Measurements from ENCODE around the gene MACO1.
A peak's percentile ranks its signal among the peaks of the same experiment; 100 is the strongest.

MACO1 gene

GRCh38 chr1:25526753-25527152 lies 96.1 kb downstream of the MACO1 start:
- DNase-seq: no peak

DNA sequence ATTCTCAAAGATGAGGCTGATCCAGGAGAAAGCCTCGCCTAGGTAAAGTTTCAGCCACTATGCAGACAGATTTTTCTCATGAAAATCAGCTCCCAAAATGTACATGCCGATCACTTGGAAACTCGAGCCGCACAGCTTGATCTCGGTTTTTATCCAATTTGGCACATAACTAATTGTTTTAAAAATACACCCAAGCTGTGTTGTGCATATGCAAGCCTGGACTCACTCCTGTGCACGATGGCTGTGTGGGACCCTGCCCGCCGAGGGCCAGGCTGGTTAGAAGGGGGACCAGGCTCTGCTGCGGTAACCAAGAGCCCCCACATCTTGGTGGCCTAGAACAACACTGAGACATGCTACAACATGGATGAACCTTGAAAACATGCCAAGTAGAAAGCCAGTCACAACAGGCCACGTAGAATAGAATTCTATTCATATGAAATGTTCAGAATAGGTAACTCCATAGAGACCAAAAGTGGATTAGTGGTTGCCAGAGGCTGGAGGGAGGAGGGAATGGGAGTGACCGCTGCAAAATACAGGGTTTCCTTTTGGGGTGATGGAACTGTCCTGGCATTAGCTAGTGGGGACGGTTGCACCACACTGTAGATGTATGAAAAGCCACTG lies 96.6 kb downstream of the MACO1 start:
- DNase-seq: no peak

DNA sequence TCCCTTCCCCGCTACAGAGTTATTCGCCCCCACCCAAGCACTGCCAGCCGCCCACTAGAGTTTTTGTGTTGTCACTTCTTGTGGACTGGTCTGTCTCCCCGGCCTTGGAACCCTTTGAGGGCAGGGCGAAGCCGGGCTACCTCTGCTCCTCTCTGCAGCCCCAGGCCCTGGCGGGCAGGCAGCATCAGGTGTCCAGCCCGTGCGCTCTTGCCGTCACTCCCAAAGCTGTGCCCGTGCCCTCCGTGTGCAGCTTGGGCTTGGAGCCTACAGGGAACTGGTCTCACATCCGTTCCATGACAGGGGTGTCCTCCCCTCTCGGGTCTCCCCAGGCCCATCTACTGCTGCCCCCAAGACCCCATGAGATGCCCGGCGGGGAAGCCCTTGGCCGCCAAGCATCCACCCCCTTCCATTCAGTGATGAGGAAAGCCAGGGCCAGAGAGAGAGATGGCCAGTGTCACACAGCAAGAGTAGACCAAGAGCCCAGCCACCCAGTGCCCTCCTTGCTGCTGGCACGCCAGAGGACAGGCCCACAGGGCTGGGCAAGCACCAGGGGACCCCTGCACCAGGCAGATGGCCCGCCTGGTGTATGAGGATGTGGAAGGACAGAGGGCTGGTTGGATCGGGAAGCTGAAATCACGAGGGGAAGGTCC lies 97.4 kb downstream of the MACO1 start:
- DNase-seq: no peak

DNA sequence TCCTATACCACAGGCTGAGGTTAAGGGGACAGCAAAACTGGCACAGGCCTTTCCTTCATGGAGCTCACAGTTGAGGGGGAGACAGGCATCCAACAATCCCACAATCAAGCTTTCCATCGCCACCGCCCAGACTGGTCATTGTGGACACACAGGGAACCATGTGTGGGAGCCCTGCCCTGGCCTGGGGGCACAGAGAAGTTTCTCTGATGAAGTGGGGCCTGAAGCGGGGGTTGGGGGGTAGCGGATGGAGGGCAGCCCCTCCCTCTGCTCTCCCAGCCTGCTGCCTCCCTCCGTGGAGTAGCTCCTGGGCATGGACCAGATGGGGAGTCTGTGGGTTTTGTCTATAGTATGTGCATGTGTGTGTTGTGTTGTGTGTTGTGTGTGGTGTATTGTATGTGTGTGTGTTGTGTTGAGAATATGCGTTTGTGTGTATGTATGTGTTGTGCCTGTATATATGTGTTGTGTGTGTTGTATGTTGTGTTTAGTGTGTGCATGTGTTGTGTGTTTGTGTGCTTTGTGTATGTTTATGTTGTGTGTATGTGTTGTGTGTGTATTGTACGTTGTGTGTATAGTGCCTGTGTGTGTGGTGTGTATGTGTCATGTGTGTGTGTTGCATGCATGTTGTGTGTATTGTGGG lies 98.3 kb downstream of the MACO1 start:
- DNase-seq: no peak

DNA sequence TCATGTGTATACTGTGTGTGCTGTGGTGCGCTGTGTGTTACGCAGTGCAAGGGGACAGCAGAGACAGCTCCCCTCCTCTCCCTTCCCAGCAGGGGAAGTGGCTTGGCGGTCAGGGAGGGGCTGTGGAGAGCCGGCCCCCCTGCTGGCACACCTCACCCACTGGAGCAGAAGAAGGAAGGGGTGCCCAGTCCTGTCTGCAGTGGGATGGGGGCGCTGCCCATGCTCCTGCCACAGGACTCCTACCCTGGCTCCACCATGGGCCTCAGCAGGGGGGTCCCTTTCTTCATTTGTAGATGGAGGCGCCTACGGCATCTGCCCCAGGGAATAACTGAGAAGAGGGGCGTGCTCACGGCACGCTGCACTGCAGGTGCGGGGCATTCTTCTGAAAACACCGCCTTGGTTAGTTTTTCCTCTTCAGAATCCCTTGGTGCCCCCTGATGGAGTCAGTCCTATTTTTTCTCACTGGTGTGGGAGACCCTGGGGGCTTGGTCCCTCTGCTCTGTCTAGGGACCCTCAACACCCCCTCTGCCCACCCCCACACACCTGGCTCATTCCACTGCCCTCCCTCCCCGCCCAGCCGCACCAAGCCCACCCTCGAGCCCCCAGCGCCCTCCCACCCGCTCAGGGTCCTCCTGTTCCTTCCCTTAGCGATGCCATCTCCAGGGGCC lies 99.0 kb downstream of the MACO1 start:
- DNase-seq: no peak

- DNase-seq: no peak
These were observed 99.7 kb downstream of the MACO1 start for GRCh38 chr1:25530186-25531081.

DNA sequence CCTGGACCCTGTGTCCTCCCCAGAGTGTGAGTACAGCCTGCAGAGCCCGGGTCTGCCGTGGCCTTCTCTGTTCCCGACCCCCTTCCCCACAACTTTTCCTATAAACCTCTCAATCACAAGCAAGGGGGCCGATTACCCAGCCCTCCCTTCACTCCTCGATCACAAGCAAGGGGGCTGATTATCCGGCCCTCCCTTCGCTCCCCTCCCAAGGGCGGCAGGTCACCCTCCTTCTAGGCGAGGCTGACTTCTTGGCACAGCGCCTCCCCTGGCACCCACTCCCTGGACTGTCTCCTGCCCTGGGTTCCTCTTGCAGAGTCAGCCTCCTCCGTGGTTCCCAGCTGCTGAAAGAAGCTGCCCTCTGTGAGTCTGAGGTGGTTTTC lies 100.4 kb downstream of the MACO1 start:
- DNase-seq: no peak

DNA sequence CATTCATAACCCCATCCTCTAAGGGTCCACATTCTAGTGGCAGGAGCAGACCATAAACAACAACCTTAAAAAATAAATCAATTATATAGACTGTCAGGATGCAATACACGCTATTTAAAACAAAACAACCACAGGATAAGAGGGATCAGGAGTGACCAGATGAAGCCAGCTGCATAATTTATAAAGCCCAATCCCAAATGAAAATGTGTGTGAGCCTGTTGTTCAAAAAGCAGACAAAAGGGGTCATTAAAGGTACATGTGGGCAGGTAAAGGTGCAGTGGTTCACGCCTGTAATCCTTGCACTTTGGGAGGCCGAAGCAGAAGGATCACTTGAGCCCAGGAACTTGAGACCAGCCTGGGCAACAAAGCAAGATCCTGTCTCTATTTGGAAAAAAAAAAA lies 102.3 kb downstream of the MACO1 start:
- DNase-seq: no peak

DNA sequence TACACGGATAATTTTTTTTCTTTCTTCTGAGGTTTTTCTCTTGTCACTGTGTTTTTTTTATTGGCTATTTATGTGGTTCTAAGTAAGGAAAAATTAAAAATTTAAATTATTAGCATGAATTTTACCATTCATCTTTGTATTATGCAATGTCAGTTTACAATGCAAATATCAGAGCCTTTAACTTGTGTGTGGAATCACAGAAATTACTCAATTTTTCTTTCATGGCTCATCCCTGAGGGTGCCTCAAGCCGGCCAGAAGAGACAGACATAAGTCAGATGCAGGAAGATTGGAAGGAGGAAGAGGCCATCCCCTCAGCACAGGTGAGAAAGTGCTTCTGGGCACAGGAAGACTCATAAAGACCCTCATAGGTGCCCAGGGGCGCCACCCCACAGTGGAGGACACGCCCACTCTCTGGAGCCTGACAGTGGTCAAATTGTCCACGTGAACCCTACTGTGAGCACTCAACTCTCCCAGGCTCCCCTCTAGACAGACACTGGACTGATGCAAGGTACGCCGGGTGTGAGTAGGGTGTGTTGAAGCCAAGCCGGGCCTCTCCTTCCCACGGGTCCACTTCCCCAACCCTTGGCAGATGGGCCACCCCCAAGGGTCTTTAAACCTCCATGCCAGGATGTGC lies 103.2 kb downstream of the MACO1 start:
- DNase-seq: no peak

GRCh38 chr1:25534410-25534788 lies 103.7 kb downstream of the MACO1 start:
- no peak for DNase-seq

DNA sequence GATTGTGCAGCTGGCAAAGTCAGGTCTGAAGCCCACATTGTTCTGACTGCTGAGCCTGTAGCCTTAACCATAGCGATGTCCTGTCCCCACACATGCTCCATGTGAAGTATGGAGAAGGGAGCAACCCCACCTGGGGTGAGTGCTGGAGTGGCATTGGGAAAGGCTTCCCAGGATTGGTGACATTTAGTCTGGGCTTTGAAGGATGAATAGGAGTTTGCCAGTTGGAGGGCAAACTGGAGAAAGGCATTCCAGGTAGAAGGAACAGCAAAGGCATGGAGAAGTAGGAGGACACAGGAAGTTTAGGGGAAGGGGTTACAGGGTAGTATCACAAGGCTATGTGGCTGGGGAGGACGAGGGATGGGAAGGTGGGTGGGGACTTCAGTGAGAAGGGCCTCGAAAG lies 105.4 kb downstream of the MACO1 start:
- DNase-seq: no peak

DNA sequence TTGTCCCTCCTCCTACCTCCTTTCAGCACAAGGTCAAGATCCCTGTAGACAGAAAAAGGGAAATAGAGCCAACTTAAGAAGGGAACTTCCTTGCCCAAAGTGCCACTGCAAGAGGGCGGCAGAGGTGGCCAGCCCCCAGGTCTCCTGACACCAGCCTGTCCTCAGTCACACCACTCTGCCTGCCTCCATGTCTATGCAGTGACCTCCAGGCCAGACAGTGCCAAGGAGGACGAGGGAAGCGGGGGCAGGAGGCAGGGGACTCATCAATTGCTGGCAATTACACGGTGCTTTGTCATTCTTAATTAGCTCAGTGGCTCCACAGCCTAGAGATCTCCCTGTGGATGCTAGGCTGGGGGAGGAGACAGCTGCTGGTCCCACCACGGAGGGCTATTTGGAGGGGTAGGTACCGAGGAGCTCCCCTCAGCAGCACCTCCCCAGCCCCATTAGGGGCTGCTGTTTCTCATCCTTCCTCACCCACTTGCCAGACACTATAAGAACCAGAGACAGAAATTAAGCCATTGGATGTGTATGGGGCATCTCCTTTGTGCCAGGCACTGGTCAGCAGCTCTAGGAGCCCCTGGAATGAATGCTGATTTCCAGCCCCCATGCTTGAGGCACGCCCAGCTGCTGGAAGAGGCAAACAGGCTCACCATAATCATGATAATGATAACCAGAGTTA lies 106.6 kb downstream of the MACO1 start:
- DNase-seq: no peak

DNA sequence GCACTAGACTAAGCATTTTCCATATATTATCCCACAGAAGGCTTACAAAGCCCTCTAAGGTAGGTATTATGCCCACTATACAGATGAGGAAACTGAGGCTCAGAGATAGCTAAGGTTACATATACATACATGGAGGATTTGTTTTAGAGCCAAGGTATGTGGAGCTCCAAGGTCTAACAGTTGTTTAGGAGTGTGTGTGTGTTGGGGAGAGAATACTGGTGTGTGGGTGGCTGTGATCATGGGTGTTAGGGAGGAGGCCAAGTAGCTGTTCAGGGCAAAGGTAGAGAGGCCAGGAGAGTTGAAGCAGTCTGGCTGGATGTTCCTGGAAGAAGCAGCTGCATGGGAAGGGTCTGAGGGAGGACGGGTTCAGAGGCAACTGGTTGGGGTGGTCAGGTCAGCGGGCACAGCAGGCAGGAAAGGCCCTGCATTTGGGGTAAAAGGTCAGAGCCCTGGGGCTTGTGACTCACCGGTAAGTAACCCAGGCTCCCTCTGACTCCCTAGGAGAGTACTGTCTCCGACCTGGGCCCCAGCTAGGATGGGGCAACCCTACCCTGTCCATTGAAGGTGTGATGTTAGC lies 107.6 kb downstream of the MACO1 start:
- DNase-seq: no peak

DNA sequence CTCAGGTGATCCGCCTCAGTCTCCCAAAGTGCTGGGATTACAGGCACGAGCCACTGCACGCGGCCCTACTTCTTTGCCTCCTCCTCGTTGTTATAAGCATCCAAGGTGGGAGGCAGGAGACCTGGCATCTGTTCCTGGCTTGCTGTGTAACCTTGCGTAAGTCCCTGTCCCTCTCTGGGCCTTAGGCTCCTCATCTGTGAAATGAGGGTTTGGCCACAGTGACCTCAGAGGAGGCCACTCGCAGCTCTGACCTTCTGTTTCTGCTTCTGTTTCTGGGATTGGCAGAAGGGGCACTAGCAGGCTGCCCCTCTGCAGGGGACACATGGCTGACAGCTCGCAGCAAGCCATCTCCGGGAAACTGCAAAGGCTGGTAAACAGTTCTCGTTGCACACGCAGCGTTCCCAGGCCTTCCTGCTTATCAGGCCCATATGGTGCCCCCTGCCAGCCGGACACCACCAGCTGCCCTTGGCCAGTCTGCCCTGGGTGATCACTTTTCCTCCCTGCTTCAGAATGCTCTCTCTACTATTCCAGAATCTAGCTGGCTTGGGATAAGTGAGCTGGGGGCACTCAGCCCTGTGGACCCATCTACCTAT lies 110.1 kb downstream of the MACO1 start:
- no peak for DNase-seq

- no peak for DNase-seq
These were observed 110.7 kb downstream of the MACO1 start for GRCh38 chr1:25541425-25541824.

GRCh38 chr1:25541889-25542658 lies 111.4 kb downstream of the MACO1 start:
- peak; percentile 20 for DNase-seq

DNA sequence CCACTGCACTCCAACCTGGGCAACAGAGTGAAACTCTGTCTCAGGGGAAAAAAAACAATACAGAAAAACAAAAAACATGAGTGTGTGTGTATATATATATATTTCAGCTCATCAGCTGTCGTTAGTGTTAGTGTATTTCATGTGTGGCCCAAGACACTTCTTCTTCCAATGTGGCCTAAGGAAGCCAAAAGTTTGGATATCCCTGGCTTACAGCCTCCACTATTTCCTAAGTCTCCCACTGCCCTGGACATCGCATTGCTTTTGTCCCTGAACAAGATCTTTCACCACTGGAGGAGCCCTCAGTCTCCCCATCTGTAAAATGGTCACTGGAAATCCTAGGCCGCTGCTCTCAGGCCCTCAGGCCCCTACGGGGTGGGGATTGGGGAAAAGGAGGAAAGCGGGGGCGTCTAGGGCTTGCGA lies 112.3 kb downstream of the MACO1 start:
- no peak for DNase-seq

DNA sequence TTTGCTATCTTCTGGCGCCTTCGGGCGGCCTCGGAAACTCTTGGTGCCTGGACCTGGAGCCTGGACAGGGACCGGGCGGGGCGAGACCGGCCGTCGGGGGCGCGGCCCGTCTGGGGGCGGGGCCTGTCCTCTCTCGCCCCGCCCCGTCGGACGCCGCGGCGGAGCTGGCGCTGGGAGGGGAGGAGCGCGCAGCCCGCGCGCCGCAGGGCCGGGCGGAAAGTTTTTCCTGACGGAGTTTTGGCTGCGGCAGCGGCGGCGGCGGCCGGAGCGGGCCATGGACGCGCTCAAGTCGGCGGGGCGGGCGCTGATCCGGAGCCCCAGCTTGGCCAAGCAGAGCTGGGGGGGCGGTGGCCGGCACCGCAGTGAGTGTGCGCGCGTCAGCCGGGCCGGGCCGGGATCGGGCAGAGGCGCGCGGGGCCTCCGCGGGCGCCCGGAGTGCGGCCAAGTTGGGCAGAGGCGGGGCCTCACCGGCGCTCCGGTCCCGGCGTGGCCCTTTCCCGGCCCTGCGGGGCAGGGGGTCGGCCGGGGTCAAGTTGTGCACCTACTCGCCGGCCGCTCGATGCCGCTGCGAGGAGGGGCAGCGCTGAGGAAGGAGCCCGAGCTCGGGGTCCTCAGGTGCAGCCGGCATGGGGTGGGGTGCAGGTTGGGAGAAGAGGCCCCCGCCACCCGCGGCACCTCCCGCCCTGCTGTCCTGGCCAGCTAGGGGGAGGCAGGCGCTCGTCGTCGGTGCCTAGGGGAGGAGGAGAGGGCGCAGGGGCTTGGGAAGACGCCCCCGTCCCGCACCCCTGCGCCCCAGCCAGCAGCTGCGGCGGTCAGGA lies 112.9 kb downstream of the MACO1 start, which contains the start of gene LDLRAP1:
Gene LDLRAP1, plus strand, starts transcription at position 182 of the 818 bp plus-strand sequence. Its CDS starts 93 bp downstream, at position 275.
- DNase-seq: peak; percentile 81

GRCh38 chr1:25544243-25544764 lies 113.6 kb downstream of the MACO1 start:
- peak; percentile 32 for DNase-seq

Measured in DMS53 (cell line).